B cell (primary cell): ENCODE results near the gene ZNF354B.
"Not testable (repeated sequence)": the region's sequence is repeated elsewhere in the genome, so short reads cannot be mapped to it uniquely, and the experiment has no call there.

ENCODE experiments used
- CTCF ChIP-seq: fragments of 200-600 bp; IDR thresholded peaks from one replicate; pipeline ENCODE4 v1.8.0; 2022; ENCODE audit warnings: antibody characterized with exemption, mild to moderate bottlenecking
- EZH2 ChIP-seq: IDR thresholded peaks from 2 replicates; pipeline ENCODE4 v1.6.1; 2012; ENCODE audit warnings: borderline replicate concordance, low read depth, mild to moderate bottlenecking, moderate library complexity, low read length; ENCODE audit not compliant: insufficient read depth, poor library complexity, severe bottlenecking

- TF ChIP-seq CTCF, EZH2: not testable (repeated sequence)
These were observed 19.4 kb upstream of the ZNF354B start for GRCh38 chr5:178840399-178840798.
